DND-41 (cell line): ENCODE results near the gene ADPRHL1.

ENCODE experiments used
- ATAC-seq: fragments of 200-7000 bp; cut with Tn5 transposase; 3 replicates; pipeline ENCODE4 v1.9.1; 2021; ENCODE audit warnings: low read depth; ENCODE audit not compliant: insufficient read depth
- DNase-seq: peaks from one replicate; pipeline ENCODE4 v3.0.0-alpha.2; 2020
- H2AFZ ChIP-seq: 2 replicates; pipeline ENCODE4 v1.6.0; 2012; ENCODE audit warnings: low read depth, low read length
- H3K27ac ChIP-seq: 2 replicates; pipeline ENCODE4 v1.5.1; 2012; ENCODE audit warnings: low read length, inconsistent platforms
- H3K27me3 ChIP-seq: fragments of 200-600 bp; sonication (generic); 2 replicates; pipeline ENCODE4 v1.6.0; 2012; ENCODE audit warnings: low read length, mild to moderate bottlenecking, inconsistent platforms; ENCODE audit not compliant: insufficient read depth, poor library complexity
- H3K36me3 ChIP-seq: 2 replicates; pipeline ENCODE4 v1.5.1; 2012; ENCODE audit warnings: low read length, inconsistent platforms; ENCODE audit not compliant: insufficient read depth
- H3K4me1 ChIP-seq: 2 replicates; pipeline ENCODE4 v1.5.1; 2012; ENCODE audit warnings: mild to moderate bottlenecking, low read length; ENCODE audit not compliant: insufficient read depth
- H3K4me2 ChIP-seq: 2 replicates; pipeline ENCODE4 v1.6.0; 2012; ENCODE audit warnings: mild to moderate bottlenecking, moderate library complexity, low read length, inconsistent platforms; ENCODE audit not compliant: insufficient read depth
- H3K4me3 ChIP-seq, 2 experiments: fragments of 200-600 bp in 1 of 2; shearing (Covaris generic) in 1 of 2; 2 replicates each; pipeline ENCODE4 v1.5.1; 2012 to 2016; ENCODE audit warnings: inconsistent platforms in 2 of 2, low read length in 2 of 2, mild to moderate bottlenecking in 2 of 2, low read depth in 1 of 2, moderate library complexity in 1 of 2
- H3K79me2 ChIP-seq: 2 replicates; pipeline ENCODE4 v1.6.0; 2012; ENCODE audit warnings: low read length, inconsistent platforms; ENCODE audit not compliant: insufficient read depth
- H3K9ac ChIP-seq: 2 replicates; pipeline ENCODE4 v1.6.0; 2012; ENCODE audit warnings: low read depth, mild to moderate bottlenecking, inconsistent platforms, low read length, moderate library complexity
- H3K9me3 ChIP-seq: 2 replicates; pipeline ENCODE4 v1.5.1; 2012; ENCODE audit warnings: low read length, moderate library complexity, mild to moderate bottlenecking, inconsistent platforms; ENCODE audit not compliant: insufficient read depth, severe bottlenecking
- H4K20me1 ChIP-seq: 2 replicates; pipeline ENCODE4 v1.6.0; 2012; ENCODE audit warnings: low read length; ENCODE audit not compliant: insufficient read depth
- EZH2 ChIP-seq: IDR thresholded peaks from 3 replicates; pipeline ENCODE4 v1.6.1; 2012; ENCODE audit warnings: borderline replicate concordance, low read depth, mild to moderate bottlenecking, moderate library complexity, low read length, inconsistent platforms; ENCODE audit not compliant: severe bottlenecking
- TF ChIP-seq, protein P1 (sequence below): IDR thresholded peaks from 2 replicates; pipeline ENCODE4 v1.5.1; 2012; ENCODE audit warnings: borderline replicate concordance, low read length, moderate library complexity, mild to moderate bottlenecking; ENCODE audit not compliant: poor library complexity, severe bottlenecking; ENCODE audit errors: extremely low read depth

Gene ADPRHL1

DNA sequence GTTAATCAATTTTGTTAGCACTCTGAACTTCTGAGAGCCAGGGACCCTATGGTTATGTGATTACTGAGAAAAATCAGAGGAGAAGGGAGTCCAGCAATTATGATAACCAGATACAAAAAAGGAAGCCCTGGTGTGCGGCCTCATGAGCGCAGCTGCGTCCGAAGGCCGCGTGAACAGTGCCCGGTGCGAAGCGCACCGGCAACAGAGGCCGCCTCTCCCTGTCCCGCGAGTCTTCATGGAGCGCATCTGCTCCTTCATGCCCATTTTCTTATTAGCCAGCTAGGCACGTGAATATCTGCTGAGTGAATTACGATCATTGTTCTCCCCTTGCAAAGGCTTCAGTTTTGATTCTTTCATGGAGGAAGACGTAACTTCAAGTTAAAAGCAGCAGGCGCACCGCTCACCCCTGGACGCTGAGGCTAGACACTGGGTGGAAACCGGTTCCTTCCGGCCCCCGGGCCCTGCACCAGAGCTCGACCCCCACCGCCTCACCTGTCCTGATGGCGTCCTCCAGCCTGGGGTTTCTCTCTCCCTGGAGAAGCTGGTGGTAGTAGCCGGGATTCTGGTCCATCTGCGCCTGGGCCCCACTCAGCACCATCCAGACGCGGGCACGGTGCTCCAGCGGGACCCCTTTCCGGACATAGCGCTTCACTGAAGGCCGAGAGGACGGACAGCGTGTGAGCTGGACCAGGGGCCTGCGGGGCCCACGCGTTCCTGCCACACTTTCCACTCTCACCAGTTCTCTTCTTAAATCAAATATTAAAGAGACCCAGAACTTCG is 98.3 kb downstream of the ADPRHL1 start:
- H2AFZ ChIP-seq: no peak overlapping the region
- no peak overlapping the region for H3K4me3 ChIP-seq
- no peaks in the 10 kb centered on the region for H3K79me2 ChIP-seq
- H3K9me3 ChIP-seq: no peaks in the 10 kb centered on the region
- TF ChIP-seq, protein P1, sequence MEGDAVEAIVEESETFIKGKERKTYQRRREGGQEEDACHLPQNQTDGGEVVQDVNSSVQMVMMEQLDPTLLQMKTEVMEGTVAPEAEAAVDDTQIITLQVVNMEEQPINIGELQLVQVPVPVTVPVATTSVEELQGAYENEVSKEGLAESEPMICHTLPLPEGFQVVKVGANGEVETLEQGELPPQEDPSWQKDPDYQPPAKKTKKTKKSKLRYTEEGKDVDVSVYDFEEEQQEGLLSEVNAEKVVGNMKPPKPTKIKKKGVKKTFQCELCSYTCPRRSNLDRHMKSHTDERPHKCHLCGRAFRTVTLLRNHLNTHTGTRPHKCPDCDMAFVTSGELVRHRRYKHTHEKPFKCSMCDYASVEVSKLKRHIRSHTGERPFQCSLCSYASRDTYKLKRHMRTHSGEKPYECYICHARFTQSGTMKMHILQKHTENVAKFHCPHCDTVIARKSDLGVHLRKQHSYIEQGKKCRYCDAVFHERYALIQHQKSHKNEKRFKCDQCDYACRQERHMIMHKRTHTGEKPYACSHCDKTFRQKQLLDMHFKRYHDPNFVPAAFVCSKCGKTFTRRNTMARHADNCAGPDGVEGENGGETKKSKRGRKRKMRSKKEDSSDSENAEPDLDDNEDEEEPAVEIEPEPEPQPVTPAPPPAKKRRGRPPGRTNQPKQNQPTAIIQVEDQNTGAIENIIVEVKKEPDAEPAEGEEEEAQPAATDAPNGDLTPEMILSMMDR: no peak
- no peak for TF ChIP-seq EZH2
- H3K4me1 ChIP-seq: no peaks in the 10 kb centered on the region
- ATAC-seq (no peak), DNase-seq (no peak)
- no peak overlapping the region for H3K4me2 ChIP-seq
- H3K9ac ChIP-seq: no peak overlapping the region
- no peaks in the 10 kb centered on the region for H4K20me1 ChIP-seq
- peaks cover 7% of the 10 kb centered on the region for H3K27me3 ChIP-seq
- H3K36me3 ChIP-seq: no peaks in the 10 kb centered on the region
- no peak overlapping the region for H3K27ac ChIP-seq

DNA sequence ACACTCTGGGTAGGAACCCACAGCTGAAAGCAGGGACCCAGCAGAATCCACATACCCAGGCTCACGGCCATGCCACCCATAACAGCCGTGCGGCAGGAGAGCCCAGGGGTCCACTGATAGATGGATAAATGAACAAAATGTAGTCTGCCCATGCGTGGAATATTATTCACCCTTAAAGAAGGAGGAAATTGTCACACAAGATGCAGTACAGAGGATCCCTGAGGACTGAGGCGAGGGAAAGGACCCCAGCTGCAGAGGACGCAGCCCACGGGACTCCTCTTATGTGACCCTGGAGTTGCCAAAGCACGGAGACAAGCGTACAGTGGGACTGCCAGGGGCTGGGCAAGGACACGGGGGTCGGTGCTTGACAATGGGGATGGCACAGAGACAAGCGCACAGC is 100.0 kb downstream of the ADPRHL1 start:
- no peaks in the 10 kb centered on the region for H4K20me1 ChIP-seq
- no peak overlapping the region for H3K4me2 ChIP-seq
- no peaks in the 10 kb centered on the region for H3K79me2 ChIP-seq
- no peak overlapping the region for H3K4me3 ChIP-seq
- TF ChIP-seq, protein P1: no peak
- DNase-seq (no peak), ATAC-seq (no peak)
- no peaks in the 10 kb centered on the region for H3K4me1 ChIP-seq
- no peak overlapping the region for H2AFZ ChIP-seq
- no peak overlapping the region for H3K9ac ChIP-seq
- peaks cover 3% of the 10 kb centered on the region for H3K9me3 ChIP-seq
- no peaks in the 10 kb centered on the region for H3K36me3 ChIP-seq
- no peak overlapping the region for H3K27ac ChIP-seq
- no peaks in the 10 kb centered on the region for H3K27me3 ChIP-seq

DNA sequence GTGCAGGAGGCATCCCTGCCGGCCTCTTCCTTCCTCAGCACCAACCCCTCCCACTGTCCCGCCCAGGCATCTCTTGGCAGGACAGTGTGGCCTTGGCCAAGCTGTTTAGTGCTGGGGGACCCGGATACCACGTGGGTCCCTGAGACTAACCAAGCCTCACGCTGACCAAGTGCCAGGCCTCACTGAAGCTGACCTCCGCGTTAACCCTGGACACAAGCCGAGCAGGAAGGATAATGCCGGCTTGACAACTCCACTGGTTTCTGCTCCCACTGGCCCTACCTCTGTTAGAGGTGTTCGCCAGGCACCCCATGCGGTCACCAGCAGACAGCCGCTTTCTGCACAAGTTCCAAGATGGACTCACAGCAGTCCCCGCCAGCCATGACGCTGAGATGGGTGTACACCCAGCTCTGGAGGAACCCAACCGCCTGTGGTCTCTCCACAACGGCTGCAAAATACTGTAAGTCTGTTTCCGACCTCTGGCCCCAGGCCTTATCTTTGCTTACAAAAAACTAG is 101.7 kb downstream of the ADPRHL1 start:
- Histone ChIP-seq H3K4me3 (no peak overlapping the region), H3K9me3 (peaks cover 7% of the 10 kb centered on the region), H2AFZ (no peak overlapping the region), H3K79me2 (no peaks in the 10 kb centered on the region), H3K27me3 (no peaks in the 10 kb centered on the region), H4K20me1 (no peaks in the 10 kb centered on the region), H3K27ac (no peak overlapping the region), H3K9ac (no peak overlapping the region), H3K4me1 (no peaks in the 10 kb centered on the region), H3K4me2 (no peak overlapping the region), H3K36me3 (no peaks in the 10 kb centered on the region)
- no peak for DNase-seq
- no peak for ATAC-seq
- TF ChIP-seq EZH2: no peak

DNA sequence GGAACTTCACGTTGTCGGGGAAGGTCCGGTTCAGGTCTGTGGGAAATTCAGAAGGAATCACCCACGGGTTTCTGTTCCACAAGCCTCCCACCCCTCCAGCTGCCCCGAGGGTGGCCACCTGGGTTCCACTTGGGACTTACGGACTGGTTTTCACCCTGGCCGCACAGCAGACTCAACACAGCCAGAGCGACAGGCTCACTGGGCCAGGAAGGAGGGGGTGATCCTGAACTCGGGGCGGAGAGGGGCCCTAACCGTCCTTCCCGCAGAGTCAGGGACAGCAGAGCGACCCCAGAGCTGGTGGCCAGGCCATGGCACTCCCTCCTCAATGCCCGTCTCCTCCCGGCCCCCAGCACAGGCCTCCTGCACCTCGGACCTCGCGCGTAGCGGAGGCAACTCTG is 102.4 kb downstream of the ADPRHL1 start:
- H3K4me1 ChIP-seq: no peaks in the 10 kb centered on the region
- H3K9me3 ChIP-seq: peaks cover 7% of the 10 kb centered on the region
- TF ChIP-seq, protein P1: no peak
- TF ChIP-seq EZH2: no peak
- ATAC-seq: no peak
- H3K9ac ChIP-seq: no peak overlapping the region
- H3K79me2 ChIP-seq: no peaks in the 10 kb centered on the region
- no peak overlapping the region for H3K4me2 ChIP-seq
- no peak overlapping the region for H3K27ac ChIP-seq
- no peak overlapping the region for H3K4me3 ChIP-seq
- no peaks in the 10 kb centered on the region for H4K20me1 ChIP-seq
- DNase-seq: no peak
- no peaks in the 10 kb centered on the region for H3K27me3 ChIP-seq
- H2AFZ ChIP-seq: no peak overlapping the region
- no peaks in the 10 kb centered on the region for H3K36me3 ChIP-seq
